ACHN (cell line): ENCODE results near the gene KIAA1671.
"Not testable (repeated sequence)": the region's sequence is repeated elsewhere in the genome, so short reads cannot be mapped to it uniquely, and the experiment has no call there.

ENCODE experiments used
- DNase-seq: peaks from one replicate; pipeline ENCODE4 v3.0.0-alpha.2; 2015
- in situ Hi-C: cut with HindIII; loops from 2 replicates; pipeline ENCODE4 v1.10.0; 2017; ENCODE audit warnings: low sequenced_read_pairs, low pct_ligation_motif_present, low pct_unique_long_range_greater_than_20kb

Gene KIAA1671

GRCh38 chr22:25210793-25211192 is 258.3 kb downstream of the KIAA1671 start:
- in situ Hi-C loops, result no loop called here
- no peak for DNase-seq

- in situ Hi-C loops, result no loop called here
- no peak for DNase-seq
Measured at GRCh38 chr22:25212337-25212736, 259.8 kb downstream of the KIAA1671 start.

GRCh38 chr22:25213221-25213620 is 260.7 kb downstream of the KIAA1671 start:
- in situ Hi-C loops, result no loop called here
- DNase-seq, result no peak

- in situ Hi-C loops, result no loop called here
- DNase-seq, result no peak
Measured at GRCh38 chr22:25216230-25216629, 263.7 kb downstream of the KIAA1671 start.

- in situ Hi-C loops, result no loop called here
- no peak for DNase-seq
Measured at GRCh38 chr22:25219211-25219689, 266.7 kb downstream of the KIAA1671 start, which contains the start of gene CRYBB2. Gene CRYBB2, plus strand, starts transcription at chr22:25219639. Its CDS starts 1,791 bp downstream, at chr22:25221430.

GRCh38 chr22:25219948-25220442 is 267.5 kb downstream of the KIAA1671 start:
- no peak for DNase-seq
- in situ Hi-C loops, result no loop called here

GRCh38 chr22:25221790-25222189 is 269.3 kb downstream of the KIAA1671 start:
- in situ Hi-C loops, result no loop called here
- no peak for DNase-seq

GRCh38 chr22:25223269-25223850 is 270.8 kb downstream of the KIAA1671 start:
- DNase-seq, result no peak
- in situ Hi-C loops, result no loop called here

GRCh38 chr22:25228822-25229221 is 276.3 kb downstream of the KIAA1671 start:
- no peak for DNase-seq
- in situ Hi-C loops, result no loop called here

GRCh38 chr22:25230760-25231159 is 278.2 kb downstream of the KIAA1671 start:
- in situ Hi-C loops, DNase-seq: not testable (repeated sequence)

GRCh38 chr22:25232301-25232700 is 279.8 kb downstream of the KIAA1671 start:
- in situ Hi-C loops, result no loop called here
- no peak for DNase-seq

GRCh38 chr22:25233706-25234105 is 281.2 kb downstream of the KIAA1671 start:
- not testable (repeated sequence) for DNase-seq

GRCh38 chr22:25235547-25236290 is 283.2 kb downstream of the KIAA1671 start:
- in situ Hi-C loops, result no loop called here
- DNase-seq, result peak; percentile 81

More at GRCh38 chr22:25233706-25234105, 281.2 kb downstream of the KIAA1671 start:
- in situ Hi-C loops, result not testable (repeated sequence)

- DNase-seq, result no peak
- in situ Hi-C loops, result no loop called here
Measured at GRCh38 chr22:25236417-25236816, 283.9 kb downstream of the KIAA1671 start.

GRCh38 chr22:25237503-25237902 is 285.0 kb downstream of the KIAA1671 start:
- no peak for DNase-seq
- in situ Hi-C loops, result no loop called here

GRCh38 chr22:25238058-25238457 is 285.5 kb downstream of the KIAA1671 start:
- in situ Hi-C loops, DNase-seq: not testable (repeated sequence)
